Psoas muscle (tissue), 8 donors: Measurements from ENCODE around the gene HERC6. TPM values are rescaled to one million over a fixed set of nuclear protein-coding genes. Genes with fewer than 3 reads are reported as not detected.

Experiments used
- ATAC-seq, 4 donors: fragments of 200-7000 bp; cut with Tn5 transposase; one replicate each; pipeline ENCODE4 v1.9.1; 2020; ENCODE audit warnings: moderate library complexity in 3 of 4, mild to moderate bottlenecking in 2 of 4
- DNase-seq, 2 donors: peaks; one replicate each; pipeline ENCODE4 v3.0.0-alpha.2; 2020
- H3K27ac ChIP-seq: fragments of 200-600 bp; one replicate; pipeline ENCODE4 v1.8.0; 2022
- H3K27me3 ChIP-seq, 3 donors: fragments of 200-600 bp in 1 of 3; one replicate each; pipeline versions ENCODE4 v1.6.1 to v1.8.0; 2013 to 2022; ENCODE audit warnings: low read length in 2 of 3, mild to moderate bottlenecking in 2 of 3, moderate library complexity in 1 of 3; ENCODE audit not compliant: insufficient read depth in 3 of 3
- H3K36me3 ChIP-seq, 2 donors: fragments of 200-600 bp in 1 of 2; one replicate each; pipeline versions ENCODE4 v1.6.1 to v1.8.0; 2013 to 2022; ENCODE audit warnings: low read depth in 1 of 2, mild to moderate bottlenecking in 1 of 2, moderate library complexity in 1 of 2; ENCODE audit not compliant: insufficient read depth in 1 of 2
- H3K4me1 ChIP-seq: fragments of 200-600 bp; one replicate; pipeline ENCODE4 v1.8.0; 2022
- H3K4me3 ChIP-seq: fragments of 200-600 bp; one replicate; pipeline ENCODE4 v1.8.0; 2022; ENCODE audit warnings: mild to moderate bottlenecking
- H3K9me3 ChIP-seq: fragments of 200-600 bp; one replicate; pipeline ENCODE4 v1.8.0; 2022
- CTCF ChIP-seq: fragments of 200-600 bp; IDR thresholded peaks from one replicate; pipeline ENCODE4 v1.8.0; 2022; ENCODE audit warnings: antibody characterized with exemption
- WGBS, 3 donors: extraction: QIAGEN DNeasy Blood & Tissue Kit; methylation state at CpG; one replicate each; pipeline versions ENCODE4 v1.1.6 to v1.1.7; 2013; 5-methylcytosine and 5-hydroxymethylcytosine counted together
- intact Hi-C, 2 donors: fragments of 100-400 bp; cut with DNase I; formaldehyde crosslinking; loops; one replicate each; pipeline versions ENCODE4 v1.11.0 to v1.14.2; 2022
- polyA plus RNA-seq, 3 donors: library from polyadenylated mRNA; stranded (reverse); fragments of 200-250 nt; gene quantifications; one replicate each; pipeline ENCODE4 v1.2.3, GENCODE V29; 2013
- total RNA-seq, 4 donors: library from RNA; stranded (reverse); fragmentation: NEBNext Ultra II Directional in 2 of 4; extraction: Animal tissue kit (Norgen Biotek cat#: 25700) in 2 of 4; gene quantifications; one replicate each; pipeline versions ENCODE4 v1.2.1 to v1.2.4, GENCODE V29; 2021 to 2023
- donor health status: healthy with polysubstance abuse.
- donor health status: DM: no; HTN: no; CAD: no; lungs with moderate emphysema.
- donor health status: Bipolar disorder and iron deficiency.
- donor health status: healthy.
- donor health status: DM: yes; HTN: yes; CAD: no.
- donor health status: DM: no; HTN: no; CAD: no.
- donor health status: DM: no; HTN: no; CAD: no.
- donor health status: DM: yes; HTN: yes; CAD: no.

Gene HERC6
- total and polyA plus RNA-seq, 7 donors, result 0.53 to 2.7 (median 0.92) TPM

- no peak for ATAC-seq
- Histone ChIP-seq H3K9me3 (no peaks in the 10 kb centered on the region), H3K4me3 (no peak overlapping the region), H3K4me1 (no peaks in the 10 kb centered on the region), H3K27ac (no peak overlapping the region), H3K27me3 (no peaks in the 10 kb centered on the region), H3K36me3 (no peaks in the 10 kb centered on the region)
- DNase-seq, result no peak
- TF ChIP-seq CTCF, result no peak
- WGBS, 3 donors, result 82 to 85% (median 85%) methylated on average over 4 of the region's 4 CpGs
- intact Hi-C loops, result no loop called here
Observed at GRCh38 chr4:88381123-88381522, 2.5 kb downstream of the HERC6 start.

- H3K27me3 ChIP-seq, result no peaks in the 10 kb centered on the region
- intact Hi-C loops, result no loop called here
- DNase-seq, result no peak
- H3K4me1 ChIP-seq, result no peaks in the 10 kb centered on the region
- H3K36me3 ChIP-seq, result no peaks in the 10 kb centered on the region
- 3 to 45% (median 22%) methylated on average over 1 of the region's 1 CpG for WGBS, 3 donors
- H3K27ac ChIP-seq, result no peak overlapping the region
- H3K4me3 ChIP-seq, result no peak overlapping the region
- no peaks in the 10 kb centered on the region for H3K9me3 ChIP-seq
- no peak for TF ChIP-seq CTCF
- ATAC-seq, result no peak
Observed at GRCh38 chr4:88382621-88383020, 4.0 kb downstream of the HERC6 start.

- H3K36me3 ChIP-seq, result peaks cover 7 to 8% of the 10 kb centered on the region in 2 donors
- DNase-seq (no peak), ATAC-seq (no peak)
- no peaks in the 10 kb centered on the region for H3K27me3 ChIP-seq
- no peak overlapping the region for H3K27ac ChIP-seq
- 92 to 100% (median 98%) methylated on average over 2 of the region's 2 CpGs for WGBS, 3 donors
- intact Hi-C loops, result no loop called here
- TF ChIP-seq CTCF, result no peak
- H3K4me3 ChIP-seq, result no peak overlapping the region
- no peaks in the 10 kb centered on the region for H3K4me1 ChIP-seq
- no peaks in the 10 kb centered on the region for H3K9me3 ChIP-seq
Observed at GRCh38 chr4:88390128-88390527, 11.5 kb downstream of the HERC6 start.

GRCh38 chr4:88391703-88392102 lies 13.1 kb downstream of the HERC6 start:
- peaks cover 8 to 16% of the 10 kb centered on the region in 2 donors for H3K36me3 ChIP-seq
- no peaks in the 10 kb centered on the region for H3K4me1 ChIP-seq
- TF ChIP-seq CTCF, result no peak
- no peak overlapping the region for H3K27ac ChIP-seq
- H3K9me3 ChIP-seq, result no peaks in the 10 kb centered on the region
- H3K27me3 ChIP-seq, result no peaks in the 10 kb centered on the region
- no peak overlapping the region for H3K4me3 ChIP-seq
- intact Hi-C loops, result no loop called here
- ATAC-seq (no peak), DNase-seq (no peak)
- 74 to 83% (median 80%) methylated on average over 1 of the region's 1 CpG for WGBS, 3 donors

GRCh38 chr4:88396681-88397080 lies 18.0 kb downstream of the HERC6 start:
- Histone ChIP-seq H3K4me3 (no peak overlapping the region), H3K27me3 (no peaks in the 10 kb centered on the region), H3K27ac (no peak overlapping the region), H3K36me3 (peaks cover 5 to 30% of the 10 kb centered on the region in 2 donors), H3K9me3 (no peaks in the 10 kb centered on the region), H3K4me1 (no peaks in the 10 kb centered on the region)
- DNase-seq (no peak), ATAC-seq (no peak)
- WGBS, 3 donors, result 76 to 84% (median 78%) methylated on average over 2 of the region's 2 CpGs
- intact Hi-C loops, result no loop called here
- no peak for TF ChIP-seq CTCF
